Endothelial cell of umbilical vein (primary cell): ENCODE results near the gene CLIP4. TPM values are rescaled to one million over a fixed set of nuclear protein-coding genes. Genes with fewer than 3 reads are reported as not detected.

Source experiments
- BruUV-seq: library from RNA; stranded (reverse); fragments of 400-500 nt; replicated peaks from 2 replicates; lab custom pipeline; 2021; lab: Mats Ljungman, UMichigan
- CTCF ChIA-PET: fragments of 300-600, 350-600 bp; sonication (Branson Sonifier 250); formaldehyde crosslinking; loops from one replicate; lab custom pipeline; 2021; ENCODE audit warnings: antibody characterized with exemption, inconsistent platforms; lab: Charles Lee
- POLR2A ChIA-PET: fragments of 300-600, 350-600 bp; sonication (Branson Sonifier 250); formaldehyde crosslinking; loops from one replicate; lab custom pipeline; 2021; ENCODE audit warnings: antibody characterized with exemption, inconsistent platforms; lab: Charles Lee
- DNase-seq: peaks from one replicate; pipeline ENCODE4 v3.0.0-alpha.2; 2011; ENCODE audit warnings: low read depth, low spot score
- FAIRE-seq: peaks from 2 replicates; lab custom pipeline; 2011; peaks lifted over from hg19 to GRCh38; lab: Jason Lieb, UNC
- H2AFZ ChIP-seq: 2 replicates; pipeline ENCODE4 v1.6.0; 2012; ENCODE audit warnings: low read depth, low read length, control low read depth, inconsistent platforms
- H3K27ac ChIP-seq: 2 replicates; pipeline ENCODE4 v1.5.1; 2011; ENCODE audit warnings: low read depth, mild to moderate bottlenecking, control low read depth, low read length, moderate library complexity; ENCODE audit not compliant: insufficient read depth
- H3K27me3 ChIP-seq, 2 experiments: 2 replicates each; pipeline versions ENCODE4 v1.6.0 to v1.6.1; 2011; ENCODE audit warnings: low read length in 2 of 2, mixed read lengths in 1 of 2; ENCODE audit not compliant: control insufficient read depth in 2 of 2, insufficient read depth in 2 of 2
- H3K36me3 ChIP-seq, 2 experiments: 2 replicates in 1 of 2; 3 replicates in 1 of 2; pipeline ENCODE4 v1.5.1; 2011; ENCODE audit warnings: low read length in 2 of 2, mild to moderate bottlenecking in 1 of 2, moderate library complexity in 1 of 2; ENCODE audit not compliant: control insufficient read depth in 2 of 2, insufficient read depth in 2 of 2; ENCODE audit errors: extremely low read depth in 1 of 2
- H3K4me1 ChIP-seq: 3 replicates; pipeline ENCODE4 v1.5.1; 2011; ENCODE audit warnings: mild to moderate bottlenecking, low read length; ENCODE audit not compliant: control insufficient read depth, insufficient read depth; ENCODE audit errors: extremely low read depth
- H3K4me2 ChIP-seq: 2 replicates; pipeline ENCODE4 v1.6.1; 2011; ENCODE audit warnings: low read length, control low read depth, mixed read lengths; ENCODE audit not compliant: insufficient read depth
- H3K4me3 ChIP-seq, 3 experiments: fragments of 200-600 bp in 1 of 3; sonication (generic), shearing (Covaris generic) in 1 of 3; replicated peaks in 1 of 3; 2 replicates each; pipeline ENCODE4 v1.5.1; 2011 to 2016; ENCODE audit warnings: control low read depth in 3 of 3, low read length in 3 of 3, mild to moderate bottlenecking in 2 of 3, inconsistent platforms in 1 of 3, low read depth in 1 of 3, moderate library complexity in 1 of 3; ENCODE audit not compliant: insufficient read depth in 1 of 3
- H3K79me2 ChIP-seq: 2 replicates; pipeline ENCODE4 v1.6.0; 2012; ENCODE audit warnings: low read length, inconsistent platforms; ENCODE audit not compliant: control insufficient read depth, insufficient read depth
- H3K9ac ChIP-seq: replicated peaks from 2 replicates; pipeline ENCODE3; 2011; ENCODE audit warnings: low read length, control low read depth; ENCODE audit not compliant: insufficient read depth; ENCODE audit errors: extremely low read depth
- H3K9me1 ChIP-seq: replicated peaks from 3 replicates; pipeline ENCODE4 v1.6.0; 2011; ENCODE audit warnings: mild to moderate bottlenecking, low read length; ENCODE audit not compliant: control insufficient read depth, insufficient read depth; ENCODE audit errors: extremely low read depth
- H3K9me3 ChIP-seq: replicated peaks from 2 replicates; pipeline ENCODE4 v1.5.1; 2012; ENCODE audit warnings: low read length, inconsistent platforms; ENCODE audit not compliant: control insufficient read depth, insufficient read depth
- H4K20me1 ChIP-seq: replicated peaks from 2 replicates; pipeline ENCODE3; 2011; ENCODE audit warnings: mild to moderate bottlenecking, low read length; ENCODE audit not compliant: control insufficient read depth, insufficient read depth; ENCODE audit errors: extremely low read depth
- CTCF ChIP-seq, 2 donors: IDR thresholded peaks; 1 replicate in 1 of 2; 2 replicates in 1 of 2; pipeline ENCODE4 v1.5.1; 2011; ENCODE audit warnings: low read length in 2 of 2, mild to moderate bottlenecking in 2 of 2, moderate library complexity in 2 of 2, control low read depth in 1 of 2, inconsistent platforms in 1 of 2, low read depth in 1 of 2; ENCODE audit not compliant: insufficient read depth in 1 of 2; ENCODE audit errors: extremely low read depth in 1 of 2
- EZH2 ChIP-seq: IDR thresholded peaks from 2 replicates; pipeline ENCODE4 v1.6.1; 2012; ENCODE audit warnings: borderline replicate concordance, low read depth, mild to moderate bottlenecking, moderate library complexity, low read length, inconsistent platforms; ENCODE audit not compliant: severe bottlenecking
- FOS ChIP-seq: IDR thresholded peaks from 2 replicates; pipeline ENCODE4 v1.6.1; 2011; ENCODE audit warnings: mild to moderate bottlenecking, low read length, moderate library complexity, borderline replicate concordance; ENCODE audit not compliant: insufficient read depth
- GATA2 ChIP-seq: IDR thresholded peaks from 2 replicates; pipeline ENCODE4 v1.7.0; 2011; ENCODE audit warnings: low read depth, mild to moderate bottlenecking, moderate library complexity, mixed read lengths, low read length; ENCODE audit not compliant: insufficient read length, insufficient read depth
- JUN ChIP-seq: IDR thresholded peaks from 2 replicates; pipeline ENCODE4 v1.6.1; 2011; ENCODE audit warnings: borderline replicate concordance, low read depth; ENCODE audit not compliant: insufficient read length, insufficient read depth
- MYC ChIP-seq: IDR thresholded peaks from one replicate; pipeline ENCODE4 v1.6.1; 2011; ENCODE audit warnings: mild to moderate bottlenecking, low read depth, low read length
- POLR2A ChIP-seq: IDR thresholded peaks from 2 replicates; pipeline ENCODE4 v1.6.1; 2012; ENCODE audit warnings: low read depth, mild to moderate bottlenecking, control low read depth, low read length
- POLR2AphosphoS5 ChIP-seq: IDR thresholded peaks from 2 replicates; pipeline ENCODE4 v1.6.1; 2012; ENCODE audit warnings: low read depth, mild to moderate bottlenecking, control low read depth, low read length, moderate library complexity; ENCODE audit not compliant: insufficient read depth
- dilution Hi-C: fragments of 300-500 bp; cut with MboI; formaldehyde crosslinking; loops from one replicate; pipeline ENCODE4 v1.15.0; 2019; ENCODE audit warnings: low sequenced_read_pairs; ENCODE audit not compliant: extremely low pct_ligation_motif_present
- intact Hi-C: fragments of 100-400 bp; cut with micrococcal nuclease; formaldehyde crosslinking; loops from one replicate; pipeline ENCODE4 v1.10.0; 2022
- polyA plus RNA-seq, 4 experiments: library from polyadenylated mRNA; depleted of rRNA in 3 of 4; stranded (reverse) in 3 of 4; unstranded in 1 of 4; fragments of >200 nt; gene quantifications; 2 replicates each; pipeline versions ENCODE4 v1.2.1 to v1.2.3, GENCODE V29; 2011 to 2012; ENCODE audit warnings: missing spikeins in 1 of 4
- total RNA-seq: library from RNA; stranded (reverse); gene quantifications from 2 replicates; pipeline ENCODE4 v1.2.3, GENCODE V29; 2021
- TF ChIP-seq, protein P1 (sequence below): IDR thresholded peaks from 2 replicates; pipeline ENCODE4 v1.6.1; 2011; ENCODE audit not compliant: insufficient read depth, insufficient read length

The CLIP4 gene
- total and polyA plus RNA-seq, 2 donors (not counting 3 experiments of a cell fraction or from before 2014, with no cell fraction given) = 9.2 to 24.0 TPM

- Histone ChIP-seq H3K4me1 (no peaks in the 10 kb centered on the region), H3K79me2 (no peaks in the 10 kb centered on the region), H4K20me1 (no peaks in the 10 kb centered on the region), H3K36me3 (no peaks in the 10 kb centered on the region), H3K4me2 (no peak overlapping the region), H2AFZ (no peak overlapping the region), H3K9ac (no peak overlapping the region), H3K27me3 (peaks cover 0 to 2% of the 10 kb centered on the region in 2 experiments), H3K9me3 (no peaks in the 10 kb centered on the region), H3K27ac (no peak overlapping the region), H3K9me1 (no peaks in the 10 kb centered on the region), H3K4me3 (no peak overlapping the region)
- dilution Hi-C loops (no loop called here), intact Hi-C loops (no loop called here)
- ChIA-PET POLR2A (no interaction called here), CTCF (no interaction called here)
- DNase-seq (no peak), FAIRE-seq (no peak)
- BruUV-seq = no TSS peak
- TF ChIP-seq, protein P1, sequence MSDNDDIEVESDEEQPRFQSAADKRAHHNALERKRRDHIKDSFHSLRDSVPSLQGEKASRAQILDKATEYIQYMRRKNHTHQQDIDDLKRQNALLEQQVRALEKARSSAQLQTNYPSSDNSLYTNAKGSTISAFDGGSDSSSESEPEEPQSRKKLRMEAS = no peak
- TF ChIP-seq FOS (no peak), MYC (no peak), EZH2 (no peak), JUN (no peak), GATA2 (no peak), POLR2AphosphoS5 (no peak), CTCF (IDR thresholded peaks at IDR 0.05; ENCODE audit: extremely low read depth in 1 of 2, insufficient read depth in 1 of 2, low read depth in 1 of 2, low read length in 2 of 2) (no peak), POLR2A (no peak)
These were observed 116.8 kb downstream of the CLIP4 start for GRCh38 chr2:29232041-29232440.
